Adrenal gland (tissue), 12 donors: ENCODE results near the gene MKNK2. TPM values are rescaled to one million over a fixed set of nuclear protein-coding genes. Genes with fewer than 3 reads are reported as not detected.

Experiments used
- DNase-seq, 7 donors: peaks; one replicate each; pipeline ENCODE4 v3.0.0-alpha.2; 2019 to 2020
- H3K27ac ChIP-seq, 5 donors: fragments of 200-600 bp; sonication (generic) in 4 of 5; 1 replicate in 3 of 5; 2 replicates in 2 of 5; pipeline versions ENCODE4 v1.5.1 to v1.8.0; 2016 to 2020; ENCODE audit warnings: mild to moderate bottlenecking in 1 of 5
- H3K27me3 ChIP-seq: fragments of 200-600 bp; 2 replicates; pipeline ENCODE4 v1.8.0; 2021
- H3K36me3 ChIP-seq, 2 donors: fragments of 200-600 bp; replicated peaks in 1 of 2; 1 replicate in 1 of 2; 2 replicates in 1 of 2; pipeline versions ENCODE4 v1.5.1 to v1.8.0; 2018 to 2022
- H3K4me1 ChIP-seq, 2 donors: fragments of 200-600 bp; replicated peaks in 1 of 2; 1 replicate in 1 of 2; 2 replicates in 1 of 2; pipeline versions ENCODE4 v1.5.1 to v1.8.0; 2018 to 2021
- H3K4me3 ChIP-seq, 4 donors: fragments of 200-600 bp; sonication (generic) in 3 of 4; one replicate each; pipeline ENCODE4 v1.5.1; 2016 to 2018
- H3K9me3 ChIP-seq, 3 donors: fragments of 200-600 bp; sonication (generic) in 1 of 3; replicated peaks in 1 of 3; 1 replicate in 2 of 3; 2 replicates in 1 of 3; pipeline versions ENCODE4 v1.5.1 to v1.8.0; 2016 to 2021
- CTCF ChIP-seq, 6 experiments: fragments of 450-650 bp in 4 of 6; fragments of 200-600 bp in 2 of 6; sonication (generic) in 1 of 6; IDR thresholded peaks; 1 replicate in 5 of 6; 2 replicates in 1 of 6; pipeline versions ENCODE4 v1.5.1 to v1.8.0; 2016 to 2021; ENCODE audit warnings: antibody characterized with exemption in 6 of 6, mild to moderate bottlenecking in 2 of 6, moderate library complexity in 1 of 6
- POLR2A ChIP-seq, 2 donors: fragments of 450-650 bp; IDR thresholded peaks; one replicate each; pipeline ENCODE4 v1.6.1; 2017; ENCODE audit warnings: antibody characterized with exemption in 2 of 2, mild to moderate bottlenecking in 2 of 2, moderate library complexity in 1 of 2
- WGBS, 4 donors: extraction: QIAGEN DNeasy Blood & Tissue Kit in 2 of 4; methylation state at CpG; one replicate each; pipeline versions ENCODE4 v1.1.5 to v1.1.7; 2013 to 2017; 5-methylcytosine and 5-hydroxymethylcytosine counted together
- intact Hi-C, 2 donors: fragments of 100-400 bp; cut with DNase I; formaldehyde crosslinking; loops; one replicate each; pipeline versions ENCODE4 v1.14.1 to v1.15.0; 2022 to 2023
- polyA plus RNA-seq, 3 donors: library from polyadenylated mRNA; stranded (reverse); fragments of 200-250 nt in 2 of 3; fragments of 350-450 nt in 1 of 3; fragmentation: Illumina TruSeq in 1 of 3; extraction: RNeasy Lipid Tissue Mini Kit (QIAGEN cat#74804) in 1 of 3; gene quantifications; one replicate each; pipeline ENCODE4 v1.2.3, GENCODE V29; 2013 to 2014
- total RNA-seq, 9 donors: library from RNA; depleted of rRNA in 4 of 9; stranded (reverse); fragments of >200 nt in 4 of 9; fragments of 120-200 nt in 1 of 9; fragmentation: NEBNext Ultra II Directional in 1 of 9; extraction: Animal tissue kit (Norgen Biotek cat#: 25700) in 1 of 9; gene quantifications; one replicate each; pipeline versions ENCODE4 v1.1.0 to v1.2.4, GENCODE V29; 2013 to 2023
- donor health status: healthy with polysubstance abuse.
- donor health status: Bipolar disorder and iron deficiency.
- donor health status: DM: yes; HTN: yes; CAD: no.
- donor health status: DM: no; HTN: no; CAD: no.
- donor health status: DM: no; HTN: no; CAD: no.
- donor health status: DM: yes; HTN: yes; CAD: no.

The MKNK2 gene
- total and polyA plus RNA-seq, 12 donors, result 25.5 to 440 (median 164) TPM

GRCh38 chr19:2055931-2056836 lies 5.1 kb upstream of the MKNK2 start:
- intact Hi-C loops, result no loop called here
- 19 to 46% (median 35%) methylated on average over 7 to 22 of the region's 22 CpGs for WGBS, 4 donors

GRCh38 chr19:2054763-2055162 lies 3.7 kb upstream of the MKNK2 start:
- WGBS, 4 donors, result 60 to 81% (median 69%) methylated on average over 5 to 8 of the region's 8 CpGs
- Histone ChIP-seq H3K9me3 (no peaks in the 10 kb centered on the region), H3K36me3 (no peaks in the 10 kb centered on the region), H3K27me3 (no peaks in the 10 kb centered on the region), H3K4me3 (no peak overlapping the region), H3K4me1 (peaks cover 27 to 36% of the 10 kb centered on the region in 2 donors), H3K27ac (peak overlapping the region in 2 of 5 donors; percentile 60 to 92)
- no peak for DNase-seq
- no peak for TF ChIP-seq CTCF (IDR thresholded peaks at IDR 0.05)
- no peak for TF ChIP-seq POLR2A (IDR thresholded peaks at IDR 0.05)
- intact Hi-C loops, result no loop called here

More at GRCh38 chr19:2055931-2056836, 5.1 kb upstream of the MKNK2 start:
- no peaks in the 10 kb centered on the region for H3K27me3 ChIP-seq
- no peaks in the 10 kb centered on the region for H3K36me3 ChIP-seq
- peaks cover 40 to 49% of the 10 kb centered on the region in 2 donors for H3K4me1 ChIP-seq
- H3K9me3 ChIP-seq, result no peaks in the 10 kb centered on the region
- H3K27ac ChIP-seq, result peak overlapping the region; percentile 16 to 94 (median 91)
- peak in 3 of 7 donors; percentile 48 to 78 (median 56) for DNase-seq
- TF ChIP-seq CTCF (IDR thresholded peaks at IDR 0.05) (no peak), POLR2A (IDR thresholded peaks at IDR 0.05) (peak in 1 of 2 donors; percentile 24)
- H3K4me3 ChIP-seq, result peak overlapping the region in 1 of 4 donors; percentile 8

GRCh38 chr19:2053601-2054389 lies 2.8 kb upstream of the MKNK2 start:
- DNase-seq, result peak in 5 of 7 donors; percentile 69 to 89 (median 75)
- no peaks in the 10 kb centered on the region for H3K27me3 ChIP-seq
- peak overlapping the region in 2 of 5 donors; percentile 60 to 92 for H3K27ac ChIP-seq
- H3K4me1 ChIP-seq, result peaks cover 29 to 35% of the 10 kb centered on the region in 2 donors
- TF ChIP-seq CTCF (IDR thresholded peaks at IDR 0.05) (no peak), POLR2A (IDR thresholded peaks at IDR 0.05) (no peak)
- WGBS, 4 donors, result 79 to 83% (median 81%) methylated on average over 17 to 24 of the region's 24 CpGs
- intact Hi-C loops, result no loop called here
- H3K4me3 ChIP-seq, result no peak overlapping the region
- no peaks in the 10 kb centered on the region for H3K9me3 ChIP-seq
- peaks cover 0 to 5% of the 10 kb centered on the region in 2 donors for H3K36me3 ChIP-seq
